Activated CD4-positive, alpha-beta T cell treated with anti-CD3 and anti-CD28 coated beads for 24 hours (primary cell): Measurements from ENCODE around the gene ZCWPW1.
"Not testable (repeated sequence)": the region's sequence is repeated elsewhere in the genome, so short reads cannot be mapped to it uniquely, and the experiment has no call there.

ENCODE experiments used
- DNase-seq, 2 donors: peaks; one replicate each; pipeline ENCODE4 v3.0.0-alpha.2; 2020; ENCODE audit warnings: low read depth in 2 of 2

Gene ZCWPW1

DNA sequence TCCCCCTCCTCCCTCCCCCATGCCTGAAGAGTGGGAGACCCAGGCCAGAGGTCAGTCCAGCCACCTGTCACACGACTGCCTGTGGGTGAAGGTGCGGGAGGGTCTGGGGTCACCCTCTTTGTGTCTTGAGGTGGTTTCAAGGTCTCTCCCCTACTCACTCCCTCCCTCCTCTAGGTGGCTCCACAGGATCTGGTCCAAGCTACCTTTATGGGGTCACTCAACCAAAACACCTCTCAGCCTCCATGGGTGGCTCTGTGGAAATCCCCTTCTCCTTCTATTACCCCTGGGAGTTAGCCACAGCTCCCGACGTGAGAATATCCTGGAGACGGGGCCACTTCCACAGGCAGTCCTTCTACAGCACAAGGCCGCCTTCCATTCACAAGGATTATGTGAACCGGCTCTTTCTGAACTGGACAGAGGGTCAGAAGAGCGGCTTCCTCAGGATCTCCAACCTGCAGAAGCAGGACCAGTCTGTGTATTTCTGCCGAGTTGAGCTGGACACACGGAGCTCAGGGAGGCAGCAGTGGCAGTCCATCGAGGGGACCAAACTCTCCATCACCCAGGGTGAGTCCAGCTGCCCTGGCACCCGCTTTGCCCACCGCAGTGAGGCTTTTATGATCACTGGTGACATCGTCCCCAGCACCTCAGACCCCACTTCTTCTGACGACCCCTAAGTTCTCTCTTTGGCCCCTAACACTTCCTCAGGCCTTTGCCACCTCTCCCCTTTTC lies 54.5 kb downstream of the ZCWPW1 start:
- not testable (repeated sequence) for DNase-seq

DNA sequence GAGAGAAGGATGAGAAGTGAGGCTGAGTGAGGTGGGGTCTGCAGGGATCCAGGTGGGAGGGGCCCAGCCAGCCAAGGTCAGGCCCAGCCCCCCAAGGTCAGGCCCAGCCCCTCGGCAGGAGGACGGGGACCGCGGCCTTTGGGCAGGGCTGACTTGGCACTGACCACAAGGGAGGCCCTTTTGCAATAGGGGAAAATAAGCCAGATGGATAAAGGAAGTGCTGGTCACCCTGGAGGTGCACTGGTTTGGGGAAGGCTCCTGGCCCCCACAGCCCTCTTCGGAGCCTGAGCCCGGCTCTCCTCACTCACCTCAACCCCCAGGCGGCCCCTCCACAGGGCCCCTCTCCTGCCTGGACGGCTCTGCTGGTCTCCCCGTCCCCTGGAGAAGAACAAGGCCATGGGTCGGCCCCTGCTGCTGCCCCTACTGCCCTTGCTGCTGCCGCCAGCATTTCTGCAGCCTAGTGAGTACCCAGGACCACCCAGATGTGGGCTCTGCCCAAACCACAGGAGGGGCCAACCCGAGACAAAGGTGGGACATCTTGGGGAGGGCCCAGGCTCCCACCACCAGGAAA lies 55.2 kb downstream of the ZCWPW1 start, which contains the start of gene PILRA:
Gene PILRA (plus strand): TSS at position 227 of the 571 bp plus-strand sequence. CDS start 170 bp downstream, at position 397.
- DNase-seq = no peak

DNA sequence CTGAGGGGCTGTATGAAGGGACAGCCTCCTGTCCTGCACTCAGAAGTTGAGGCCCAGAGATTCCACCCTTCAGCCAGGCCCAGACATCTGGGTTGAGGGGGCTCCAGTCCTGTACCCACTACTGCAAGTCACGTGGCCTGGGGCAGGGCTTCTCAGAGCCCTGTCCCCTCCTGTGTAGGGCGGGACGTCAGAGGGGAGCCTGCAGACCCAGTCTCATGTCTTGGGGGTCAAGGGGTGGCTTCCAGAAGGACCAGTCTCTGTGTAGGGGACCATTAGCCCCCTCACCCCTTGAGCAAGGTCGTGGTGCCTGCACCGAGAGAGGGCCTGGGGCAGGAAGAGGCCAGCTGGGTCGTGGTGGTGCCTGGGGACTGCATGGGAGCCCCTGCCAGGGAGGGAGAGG lies 55.8 kb downstream of the ZCWPW1 start:
- no peak for DNase-seq

DNA sequence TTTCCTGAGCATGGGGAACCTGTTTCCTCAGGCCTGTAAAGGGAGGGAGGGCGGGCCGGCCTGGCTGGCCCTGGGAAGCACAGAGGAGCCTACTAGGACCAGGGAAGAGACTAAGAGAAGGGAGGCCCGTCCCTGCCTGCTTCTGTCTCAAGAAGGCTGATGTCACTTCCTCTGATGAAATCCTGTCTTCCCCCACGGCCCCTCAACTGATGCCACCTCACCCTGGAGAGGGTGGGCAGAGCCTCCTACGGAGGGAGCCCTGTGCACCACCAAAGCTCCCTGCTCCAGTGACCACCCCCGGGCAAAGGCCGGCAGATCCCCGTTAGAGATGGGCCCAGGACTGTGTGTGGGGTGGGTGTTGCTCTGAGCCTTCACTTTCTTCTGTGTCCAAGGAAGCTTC lies 56.2 kb downstream of the ZCWPW1 start:
- no peak for DNase-seq

DNA sequence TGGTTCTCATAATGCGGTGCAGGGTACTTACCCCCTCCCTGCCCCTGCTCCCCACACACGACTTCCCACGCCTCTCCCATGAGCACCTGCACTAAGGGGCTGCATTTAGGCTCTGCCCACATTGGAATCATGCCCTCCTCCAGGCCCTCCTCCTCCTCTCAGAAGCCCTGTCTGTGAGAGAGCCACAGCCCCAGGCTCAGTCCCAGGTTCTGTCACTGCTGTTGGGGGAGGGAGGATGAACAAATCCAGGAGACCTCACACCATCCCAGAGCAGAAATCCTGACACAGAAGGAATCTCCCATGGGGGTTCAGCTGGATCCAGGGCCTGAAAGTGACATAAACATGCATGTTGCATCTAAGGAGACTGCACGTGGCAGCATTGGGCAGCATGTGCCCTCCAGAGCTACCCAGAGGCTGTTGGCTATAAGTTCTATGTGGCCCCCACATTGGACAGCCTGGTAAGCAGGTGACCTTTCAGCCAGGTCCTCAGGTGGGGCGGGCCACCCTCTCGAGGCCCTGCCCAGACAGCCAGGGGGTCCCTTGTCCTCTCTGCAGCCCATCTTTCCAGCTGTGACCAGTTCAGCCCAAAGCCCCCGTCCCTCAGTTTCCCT lies 56.8 kb downstream of the ZCWPW1 start:
- no peak for DNase-seq

DNA sequence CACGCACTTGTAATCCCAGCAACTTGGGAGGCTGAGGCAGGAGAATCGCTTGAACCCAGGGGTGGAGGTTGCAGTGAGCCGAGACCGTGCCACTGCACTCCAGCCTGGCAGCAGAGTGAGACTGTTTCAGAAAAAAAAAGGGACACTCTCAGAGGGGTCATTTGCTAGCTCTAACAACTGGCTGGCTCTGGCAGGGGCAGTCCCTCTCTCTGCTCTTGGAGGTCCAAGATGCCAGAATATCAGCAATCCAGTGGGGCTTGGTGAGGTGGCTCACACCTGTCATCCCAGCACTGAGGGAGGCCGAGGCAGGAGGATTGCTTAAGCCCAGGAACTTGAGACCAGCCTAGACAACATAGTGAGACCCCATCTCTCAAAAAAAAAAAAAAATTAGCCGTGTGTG lies 57.8 kb downstream of the ZCWPW1 start:
- no peak for DNase-seq

DNA sequence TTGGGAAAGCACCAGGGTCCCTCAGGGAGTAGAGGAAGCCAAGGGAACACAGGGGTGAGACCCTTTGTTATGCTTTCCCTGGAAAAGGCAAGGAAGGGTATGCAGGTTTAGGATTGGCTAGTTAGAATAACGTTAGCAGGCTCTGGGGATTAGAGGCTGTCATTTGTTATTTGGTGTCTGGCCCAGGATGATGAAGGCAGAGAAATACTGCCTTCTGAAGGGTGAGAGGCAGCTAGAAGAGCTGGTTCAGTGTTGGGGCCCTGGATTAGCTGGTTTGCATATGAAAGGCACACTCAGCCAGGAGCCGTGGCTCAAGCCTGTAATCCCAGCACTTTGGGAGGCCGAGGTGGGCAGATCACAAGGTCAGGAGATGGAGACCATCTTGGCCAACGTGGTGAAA lies 58.2 kb downstream of the ZCWPW1 start:
- DNase-seq = no peak

DNA sequence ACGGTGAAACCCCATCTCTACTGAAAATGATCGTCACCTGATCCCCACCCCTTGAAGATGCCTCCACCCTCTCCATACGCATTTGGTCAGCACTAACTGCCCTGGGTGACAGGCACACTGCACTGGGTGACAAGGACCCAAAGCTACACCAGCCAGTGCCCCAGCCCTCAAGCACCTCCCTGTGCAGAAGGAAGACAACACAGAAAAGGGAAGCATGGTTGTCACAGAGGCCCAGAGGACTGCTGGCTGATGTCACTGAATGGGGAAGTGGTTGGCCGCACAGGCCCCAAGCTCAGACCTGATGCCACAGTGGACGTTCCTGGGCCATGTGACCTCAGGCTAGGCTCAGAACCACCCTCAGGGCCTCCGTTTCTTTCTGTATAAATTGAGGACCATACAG lies 59.4 kb downstream of the ZCWPW1 start:
- DNase-seq = no peak

DNA sequence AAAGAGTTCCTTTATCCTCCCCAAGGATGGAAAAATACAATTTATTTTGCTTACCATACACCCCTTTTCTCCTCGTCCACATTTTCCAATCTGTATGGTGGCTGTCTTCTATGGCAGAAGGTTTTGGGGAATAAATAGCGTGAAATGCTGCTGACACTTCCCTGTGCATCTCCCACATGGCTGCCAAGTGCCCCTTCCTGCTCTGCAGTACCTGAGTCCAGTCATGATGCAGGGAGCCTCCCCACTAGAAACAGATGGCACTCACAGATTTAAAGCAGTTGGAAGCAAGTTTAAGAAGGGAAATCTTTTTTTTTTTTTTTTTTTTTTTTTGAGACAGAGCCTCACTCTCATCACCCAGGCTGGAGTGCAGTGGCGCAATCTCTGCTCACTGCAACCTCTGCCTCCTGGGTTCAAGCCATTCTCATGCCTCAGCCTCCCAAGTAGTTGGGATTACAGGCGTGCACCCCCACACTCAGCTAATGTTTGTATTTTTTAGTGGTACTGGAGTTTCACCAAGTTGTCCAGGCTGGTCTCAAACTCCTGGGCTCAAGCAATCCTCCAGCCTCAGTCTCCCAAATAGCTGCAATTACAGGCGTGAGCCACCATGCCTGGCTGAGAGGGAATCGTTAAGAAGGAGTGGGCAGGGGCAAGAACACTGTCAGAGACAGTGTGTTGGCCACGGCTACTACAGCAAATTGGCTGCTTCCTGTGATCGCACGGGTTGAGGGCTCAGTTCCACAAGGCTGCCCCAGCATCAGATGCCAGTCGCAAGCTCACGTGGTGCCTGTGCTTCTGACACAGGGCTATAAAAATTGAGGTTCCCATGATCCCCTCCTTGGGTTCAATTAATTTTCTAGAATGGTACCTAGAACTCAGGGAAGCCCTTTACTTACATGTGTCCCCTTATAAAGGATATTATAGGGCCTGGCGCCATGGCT lies 60.6 kb downstream of the ZCWPW1 start:
- no peak for DNase-seq

DNA sequence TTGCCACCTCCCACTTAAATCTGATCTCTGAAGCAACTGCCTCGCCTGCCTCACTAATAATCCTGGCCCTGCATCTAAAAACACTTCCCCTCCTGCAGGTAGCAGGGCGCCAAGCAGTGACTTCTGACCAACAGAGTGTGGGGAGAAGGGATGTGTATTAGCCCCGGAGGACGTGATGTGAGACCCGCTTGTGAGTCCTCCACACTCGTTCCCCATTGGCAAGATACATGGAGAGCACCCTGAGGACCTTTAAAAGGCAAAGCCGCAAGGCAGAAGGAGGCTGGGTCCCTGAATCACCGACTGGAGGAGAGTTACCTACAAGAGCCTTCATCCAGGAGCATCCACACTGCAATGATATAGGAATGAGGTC lies 61.3 kb downstream of the ZCWPW1 start:
- DNase-seq = no peak

DNA sequence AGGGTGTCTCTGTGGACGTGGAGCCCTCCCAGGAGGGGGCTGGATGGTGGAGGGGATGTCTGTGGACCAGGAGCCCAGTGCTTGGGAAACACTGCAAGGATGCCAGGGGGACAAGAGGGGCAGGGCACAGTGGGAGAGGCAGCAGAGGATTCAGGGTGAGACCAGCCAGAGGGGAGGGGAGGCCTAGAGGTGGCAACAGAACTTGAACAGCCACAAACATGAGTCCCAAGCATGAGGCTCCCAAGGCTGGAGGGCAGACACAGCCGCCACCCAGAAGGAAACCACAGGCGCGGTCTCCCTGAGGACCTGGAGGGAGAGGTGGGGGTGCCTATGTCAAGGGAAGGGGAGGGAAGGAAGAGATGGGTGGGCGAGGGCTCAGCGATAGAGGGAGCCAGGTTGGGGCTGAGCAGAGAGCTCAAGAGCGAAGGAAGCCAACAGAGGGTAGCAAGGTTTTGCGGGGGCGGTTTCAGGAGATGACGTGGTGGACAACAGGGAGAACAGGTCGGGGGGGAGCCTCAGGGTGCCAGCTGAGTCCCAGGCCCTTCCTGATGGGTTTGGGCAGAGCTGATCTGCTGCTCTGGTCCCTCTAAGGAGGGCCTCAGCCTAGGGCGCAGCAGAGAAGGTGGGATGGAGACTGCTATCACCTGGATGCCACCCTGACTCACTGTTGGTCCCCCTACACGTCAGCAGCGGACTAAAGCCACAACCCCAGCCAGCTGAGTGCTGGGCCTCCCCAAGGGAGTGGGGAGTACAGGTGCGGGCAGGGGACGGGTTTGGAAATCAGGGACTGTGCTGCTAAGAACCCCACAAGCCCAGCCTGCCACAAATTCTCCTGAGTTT lies 61.9 kb downstream of the ZCWPW1 start:
- DNase-seq = no peak

DNA sequence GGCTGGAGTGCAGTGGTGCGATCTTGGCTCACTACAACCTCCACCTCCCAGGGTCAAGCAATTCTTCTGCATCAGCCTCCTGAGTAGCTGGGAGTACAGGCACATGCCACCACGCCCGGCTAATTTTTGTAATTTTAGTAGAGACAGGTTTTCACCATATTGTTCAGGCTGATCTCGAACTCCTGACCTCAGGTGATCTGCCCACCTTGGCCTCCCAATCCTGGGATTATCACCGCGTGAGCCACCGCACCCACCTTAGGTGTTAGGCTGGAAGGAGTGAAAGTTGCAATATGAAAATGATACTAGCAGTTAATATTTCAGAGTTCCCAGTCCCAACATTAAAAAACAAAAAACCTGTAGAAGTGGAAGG lies 62.5 kb downstream of the ZCWPW1 start:
- not testable (repeated sequence) for DNase-seq

DNA sequence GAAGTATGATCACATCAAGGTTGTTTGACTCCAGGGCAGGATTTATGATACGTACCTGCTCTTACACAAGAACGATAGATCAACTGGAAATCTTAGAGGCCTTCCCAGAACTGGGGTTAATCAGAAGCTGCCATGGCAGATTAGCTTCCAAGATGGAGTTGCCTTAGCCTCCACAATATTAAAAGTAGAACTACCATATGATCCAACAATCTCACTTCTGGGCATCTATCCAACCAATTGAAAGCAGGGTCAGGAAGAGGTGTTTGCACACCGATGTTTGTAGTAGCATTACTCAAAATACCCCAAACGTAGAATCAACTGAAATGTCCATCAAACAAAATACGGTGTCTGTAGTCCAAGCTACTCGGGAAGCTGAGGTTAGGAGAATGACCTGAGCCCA lies 64.0 kb downstream of the ZCWPW1 start:
- DNase-seq = no peak

DNA sequence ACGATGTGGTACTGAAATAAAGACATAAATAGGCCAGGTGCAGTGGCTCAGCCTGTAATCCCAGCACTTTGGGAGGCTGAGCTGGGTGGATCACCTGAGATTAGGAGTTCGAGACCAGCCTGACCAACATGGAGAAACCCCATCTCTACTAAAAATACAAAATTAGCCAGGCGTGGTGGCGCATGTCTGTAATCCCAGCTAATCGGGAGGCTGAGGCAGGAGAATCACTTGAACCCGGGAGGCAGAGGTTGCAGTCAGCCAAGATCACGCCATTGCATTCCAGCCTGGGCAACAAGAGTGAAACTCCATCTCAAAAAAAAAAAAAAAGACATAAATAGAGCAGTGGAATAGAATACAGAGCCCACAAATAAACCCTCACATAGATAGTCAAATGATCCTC lies 64.7 kb downstream of the ZCWPW1 start:
- not testable (repeated sequence) for DNase-seq

DNA sequence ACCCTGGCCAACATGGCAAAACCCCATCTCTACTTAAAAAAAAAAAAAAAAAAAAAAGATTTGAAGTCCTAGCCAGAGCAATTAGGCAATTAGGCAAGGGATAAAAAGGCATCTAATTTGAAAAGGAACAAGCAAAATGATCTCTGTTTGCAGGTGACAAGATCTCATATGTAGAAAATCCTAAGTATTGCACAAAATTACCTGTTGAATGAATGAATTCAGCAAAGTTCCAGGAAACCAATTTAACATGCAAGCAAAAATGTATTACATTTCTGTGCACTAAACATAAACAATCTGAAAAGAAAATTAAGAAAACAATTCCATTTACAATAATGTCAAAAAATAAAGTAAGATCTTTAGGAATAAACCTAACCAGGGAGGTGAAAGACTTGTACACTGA lies 65.4 kb downstream of the ZCWPW1 start:
- DNase-seq = no peak

DNA sequence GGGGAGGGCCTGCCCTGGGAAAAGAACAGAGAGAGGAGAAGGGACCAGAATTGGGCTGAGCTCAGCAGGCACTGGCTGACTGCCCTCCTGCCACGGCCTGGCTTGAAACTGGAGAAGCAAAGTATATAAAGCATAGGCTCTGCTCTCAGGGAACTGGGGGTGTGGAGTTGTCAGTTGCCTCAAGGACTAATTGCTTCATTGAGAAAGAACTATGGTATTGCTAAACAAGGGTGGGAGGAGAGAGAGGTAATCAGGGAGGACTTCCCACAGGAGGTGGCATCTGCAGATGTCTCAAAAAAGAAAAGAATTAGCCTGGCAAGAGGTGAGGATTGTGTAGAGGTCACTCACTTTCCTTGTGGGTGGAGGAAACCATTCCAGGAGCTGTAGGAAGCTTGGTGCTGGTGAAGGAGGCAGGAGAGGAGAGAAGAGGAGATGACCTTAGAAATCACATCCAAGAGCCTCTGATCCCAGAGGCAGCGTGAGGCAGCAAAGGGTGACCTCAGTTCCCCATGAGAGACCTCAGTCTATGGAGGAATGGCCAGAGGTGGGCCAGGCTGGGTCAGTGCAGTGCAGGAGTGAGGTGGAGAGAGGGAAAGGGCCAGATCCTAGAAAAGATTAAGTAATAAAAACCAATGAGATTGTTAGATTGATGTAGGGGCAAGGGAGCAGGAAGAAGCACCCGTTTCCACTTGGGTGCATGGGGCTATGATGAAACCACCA lies 68.2 kb downstream of the ZCWPW1 start:
- DNase-seq = no peak

DNA sequence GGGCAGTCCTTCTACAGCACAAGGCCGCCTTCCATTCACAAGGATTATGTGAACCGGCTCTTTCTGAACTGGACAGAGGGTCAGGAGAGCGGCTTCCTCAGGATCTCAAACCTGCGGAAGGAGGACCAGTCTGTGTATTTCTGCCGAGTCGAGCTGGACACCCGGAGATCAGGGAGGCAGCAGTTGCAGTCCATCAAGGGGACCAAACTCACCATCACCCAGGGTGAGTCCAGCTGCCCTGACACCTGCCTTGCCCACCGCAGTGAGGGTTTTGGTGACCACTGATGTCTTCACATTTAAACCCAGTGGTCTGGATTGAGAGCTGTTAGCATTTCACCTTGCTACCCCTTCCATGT lies 69.7 kb downstream of the ZCWPW1 start:
- no peak for DNase-seq

DNA sequence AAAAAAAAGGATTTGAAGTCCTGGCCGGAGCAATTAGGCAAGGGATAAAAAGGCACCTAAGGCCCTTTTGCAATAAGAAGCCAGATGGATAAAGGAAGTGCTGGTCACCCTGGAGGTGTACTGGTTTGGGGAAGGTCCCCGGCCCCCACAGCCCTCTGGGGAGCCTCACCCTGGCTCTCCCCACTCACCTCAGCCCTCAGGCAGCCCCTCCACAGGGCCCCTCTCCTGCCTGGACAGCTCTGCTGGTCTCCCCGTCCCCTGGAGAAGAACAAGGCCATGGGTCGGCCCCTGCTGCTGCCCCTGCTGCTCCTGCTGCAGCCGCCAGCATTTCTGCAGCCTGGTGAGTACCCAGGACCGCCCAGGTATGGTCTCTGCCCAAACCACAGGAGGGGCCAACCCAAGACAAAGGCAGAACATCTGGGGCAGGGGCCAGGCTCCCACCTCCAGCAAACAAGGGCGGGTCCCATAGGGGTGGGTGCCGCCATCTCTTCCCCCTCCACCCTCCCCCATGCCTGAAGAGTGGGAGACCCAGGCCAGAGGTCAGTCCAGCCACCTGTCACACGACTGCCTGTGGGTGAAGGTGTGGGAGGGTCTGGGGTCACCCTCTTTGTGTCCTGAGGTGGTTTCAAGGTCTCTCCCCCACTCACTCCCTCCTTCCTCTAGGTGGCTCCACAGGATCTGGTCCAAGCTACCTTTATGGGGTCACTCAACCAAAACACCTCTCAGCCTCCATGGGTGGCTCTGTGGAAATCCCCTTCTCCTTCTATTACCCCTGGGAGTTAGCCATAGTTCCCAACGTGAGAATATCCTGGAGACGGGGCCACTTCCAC lies 70.3 kb downstream of the ZCWPW1 start, which contains the start of gene PILRB:
Gene PILRB (plus strand): TSS at position 91 of the 830 bp plus-strand sequence. CDS start 186 bp downstream, at position 277.
- DNase-seq = no peak

DNA sequence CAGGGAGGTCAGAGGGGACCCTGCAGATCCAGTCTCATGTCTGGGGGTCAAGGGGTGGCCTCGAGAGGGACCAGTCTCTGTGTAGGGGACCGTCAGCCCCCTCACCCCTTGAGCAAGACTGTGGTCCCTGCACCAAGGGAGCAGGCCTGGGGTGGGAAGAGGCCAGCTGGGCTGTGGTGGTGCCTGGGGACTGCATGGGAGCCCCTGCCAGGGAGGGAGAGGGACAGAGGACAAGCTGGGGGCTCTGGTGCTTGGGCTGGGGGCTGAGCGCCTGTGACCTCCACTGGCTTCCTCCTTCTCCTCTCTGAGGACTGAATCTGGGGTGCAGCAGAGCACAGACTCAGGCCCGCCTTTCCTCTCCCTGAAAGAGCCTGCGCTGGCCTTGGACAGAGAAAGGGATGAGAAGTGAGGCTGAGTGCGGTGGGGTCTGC lies 71.4 kb downstream of the ZCWPW1 start:
- no peak for DNase-seq
